Gastrocnemius medialis (tissue), 4 donors: ENCODE measurements around the gene SLC2A1.

ENCODE experiments used
- CTCF ChIP-seq, 5 experiments: fragments of 450-650 bp in 3 of 5; fragments of 200-600 bp in 2 of 5; sonication (generic) in 2 of 5; IDR thresholded peaks in 4 of 5; conservative IDR thresholded peaks in 1 of 5; 1 replicate in 4 of 5; 2 replicates in 1 of 5; pipeline ENCODE4 v1.5.1; 2016 to 2019; ENCODE audit warnings: antibody characterized with exemption in 5 of 5, mild to moderate bottlenecking in 3 of 5, moderate library complexity in 3 of 5
- POLR2A ChIP-seq, 2 donors: fragments of 450-650 bp; IDR thresholded peaks; one replicate each; pipeline ENCODE4 v1.6.1; 2017; ENCODE audit warnings: antibody characterized with exemption in 2 of 2, mild to moderate bottlenecking in 2 of 2, moderate library complexity in 2 of 2

DNA sequence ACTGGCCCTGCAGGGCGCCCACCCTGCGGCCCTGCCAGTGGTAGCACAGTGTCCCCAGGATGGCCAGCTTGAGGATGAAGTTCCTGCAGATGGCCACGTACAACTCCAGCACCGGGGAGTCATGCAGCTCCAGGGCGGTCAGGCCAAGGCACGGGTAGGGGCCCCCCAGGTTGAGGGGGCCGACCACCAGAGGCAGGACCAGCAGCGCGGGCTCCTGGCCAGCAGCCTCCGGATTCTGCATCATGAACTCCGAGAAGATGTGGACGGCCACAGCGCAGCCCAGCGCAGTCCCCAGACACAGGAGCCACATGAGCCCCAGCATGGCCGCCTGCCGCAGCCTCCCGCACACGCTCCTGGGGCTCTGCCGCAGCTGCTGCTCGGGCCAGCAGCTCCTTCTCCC, 71.3 kb downstream of the SLC2A1 start:
- no peak for TF ChIP-seq CTCF (IDR thresholded peaks at IDR 0.05 in 4 of 5, conservative IDR thresholded peaks at IDR 0.05 in 1 of 5)
- no peak for TF ChIP-seq POLR2A (IDR thresholded peaks at IDR 0.05)
